Endothelial cell of umbilical vein (primary cell): ENCODE measurements around the gene CCND1. TPM values are rescaled to one million over a fixed set of nuclear protein-coding genes. Genes with fewer than 3 reads are reported as not detected.

Source experiments
- BruUV-seq: library from RNA; stranded (reverse); fragments of 400-500 nt; replicated peaks from 2 replicates; lab custom pipeline; 2021; lab: Mats Ljungman, UMichigan
- CTCF ChIA-PET: fragments of 300-600, 350-600 bp; sonication (Branson Sonifier 250); formaldehyde crosslinking; loops from one replicate; lab custom pipeline; 2021; ENCODE audit warnings: antibody characterized with exemption, inconsistent platforms; lab: Charles Lee
- POLR2A ChIA-PET: fragments of 300-600, 350-600 bp; sonication (Branson Sonifier 250); formaldehyde crosslinking; loops from one replicate; lab custom pipeline; 2021; ENCODE audit warnings: antibody characterized with exemption, inconsistent platforms; lab: Charles Lee
- DNase-seq: peaks from one replicate; pipeline ENCODE4 v3.0.0-alpha.2; 2011; ENCODE audit warnings: low read depth, low spot score
- FAIRE-seq: peaks from 2 replicates; lab custom pipeline; 2011; peaks lifted over from hg19 to GRCh38; lab: Jason Lieb, UNC
- H2AFZ ChIP-seq: 2 replicates; pipeline ENCODE4 v1.6.0; 2012; ENCODE audit warnings: low read depth, low read length, control low read depth, inconsistent platforms
- H3K27ac ChIP-seq: 2 replicates; pipeline ENCODE4 v1.5.1; 2011; ENCODE audit warnings: low read depth, mild to moderate bottlenecking, control low read depth, low read length, moderate library complexity; ENCODE audit not compliant: insufficient read depth
- H3K27me3 ChIP-seq, 2 experiments: 2 replicates each; pipeline versions ENCODE4 v1.6.0 to v1.6.1; 2011; ENCODE audit warnings: low read length in 2 of 2, mixed read lengths in 1 of 2; ENCODE audit not compliant: control insufficient read depth in 2 of 2, insufficient read depth in 2 of 2
- H3K36me3 ChIP-seq, 2 experiments: 2 replicates in 1 of 2; 3 replicates in 1 of 2; pipeline ENCODE4 v1.5.1; 2011; ENCODE audit warnings: low read length in 2 of 2, mild to moderate bottlenecking in 1 of 2, moderate library complexity in 1 of 2; ENCODE audit not compliant: control insufficient read depth in 2 of 2, insufficient read depth in 2 of 2; ENCODE audit errors: extremely low read depth in 1 of 2
- H3K4me1 ChIP-seq: 3 replicates; pipeline ENCODE4 v1.5.1; 2011; ENCODE audit warnings: mild to moderate bottlenecking, low read length; ENCODE audit not compliant: control insufficient read depth, insufficient read depth; ENCODE audit errors: extremely low read depth
- H3K4me2 ChIP-seq: 2 replicates; pipeline ENCODE4 v1.6.1; 2011; ENCODE audit warnings: low read length, control low read depth, mixed read lengths; ENCODE audit not compliant: insufficient read depth
- H3K4me3 ChIP-seq, 3 experiments: fragments of 200-600 bp in 1 of 3; sonication (generic), shearing (Covaris generic) in 1 of 3; replicated peaks in 1 of 3; 2 replicates each; pipeline ENCODE4 v1.5.1; 2011 to 2016; ENCODE audit warnings: control low read depth in 3 of 3, low read length in 3 of 3, mild to moderate bottlenecking in 2 of 3, inconsistent platforms in 1 of 3, low read depth in 1 of 3, moderate library complexity in 1 of 3; ENCODE audit not compliant: insufficient read depth in 1 of 3
- H3K79me2 ChIP-seq: 2 replicates; pipeline ENCODE4 v1.6.0; 2012; ENCODE audit warnings: low read length, inconsistent platforms; ENCODE audit not compliant: control insufficient read depth, insufficient read depth
- H3K9ac ChIP-seq: replicated peaks from 2 replicates; pipeline ENCODE3; 2011; ENCODE audit warnings: low read length, control low read depth; ENCODE audit not compliant: insufficient read depth; ENCODE audit errors: extremely low read depth
- H3K9me1 ChIP-seq: replicated peaks from 3 replicates; pipeline ENCODE4 v1.6.0; 2011; ENCODE audit warnings: mild to moderate bottlenecking, low read length; ENCODE audit not compliant: control insufficient read depth, insufficient read depth; ENCODE audit errors: extremely low read depth
- H3K9me3 ChIP-seq: replicated peaks from 2 replicates; pipeline ENCODE4 v1.5.1; 2012; ENCODE audit warnings: low read length, inconsistent platforms; ENCODE audit not compliant: control insufficient read depth, insufficient read depth
- H4K20me1 ChIP-seq: replicated peaks from 2 replicates; pipeline ENCODE3; 2011; ENCODE audit warnings: mild to moderate bottlenecking, low read length; ENCODE audit not compliant: control insufficient read depth, insufficient read depth; ENCODE audit errors: extremely low read depth
- CTCF ChIP-seq, 2 donors: IDR thresholded peaks; 1 replicate in 1 of 2; 2 replicates in 1 of 2; pipeline ENCODE4 v1.5.1; 2011; ENCODE audit warnings: low read length in 2 of 2, mild to moderate bottlenecking in 2 of 2, moderate library complexity in 2 of 2, control low read depth in 1 of 2, inconsistent platforms in 1 of 2, low read depth in 1 of 2; ENCODE audit not compliant: insufficient read depth in 1 of 2; ENCODE audit errors: extremely low read depth in 1 of 2
- EZH2 ChIP-seq: IDR thresholded peaks from 2 replicates; pipeline ENCODE4 v1.6.1; 2012; ENCODE audit warnings: borderline replicate concordance, low read depth, mild to moderate bottlenecking, moderate library complexity, low read length, inconsistent platforms; ENCODE audit not compliant: severe bottlenecking
- GATA2 ChIP-seq: IDR thresholded peaks from 2 replicates; pipeline ENCODE4 v1.7.0; 2011; ENCODE audit warnings: low read depth, mild to moderate bottlenecking, moderate library complexity, mixed read lengths, low read length; ENCODE audit not compliant: insufficient read length, insufficient read depth
- JUN ChIP-seq: IDR thresholded peaks from 2 replicates; pipeline ENCODE4 v1.6.1; 2011; ENCODE audit warnings: borderline replicate concordance, low read depth; ENCODE audit not compliant: insufficient read length, insufficient read depth
- MAX ChIP-seq: IDR thresholded peaks from 2 replicates; pipeline ENCODE4 v1.6.1; 2011; ENCODE audit not compliant: insufficient read depth, insufficient read length
- MYC ChIP-seq: IDR thresholded peaks from one replicate; pipeline ENCODE4 v1.6.1; 2011; ENCODE audit warnings: mild to moderate bottlenecking, low read depth, low read length
- POLR2A ChIP-seq: IDR thresholded peaks from 2 replicates; pipeline ENCODE4 v1.6.1; 2012; ENCODE audit warnings: low read depth, mild to moderate bottlenecking, control low read depth, low read length
- POLR2AphosphoS5 ChIP-seq: IDR thresholded peaks from 2 replicates; pipeline ENCODE4 v1.6.1; 2012; ENCODE audit warnings: low read depth, mild to moderate bottlenecking, control low read depth, low read length, moderate library complexity; ENCODE audit not compliant: insufficient read depth
- dilution Hi-C: fragments of 300-500 bp; cut with MboI; formaldehyde crosslinking; loops from one replicate; pipeline ENCODE4 v1.15.0; 2019; ENCODE audit warnings: low sequenced_read_pairs; ENCODE audit not compliant: extremely low pct_ligation_motif_present
- intact Hi-C: fragments of 100-400 bp; cut with micrococcal nuclease; formaldehyde crosslinking; loops from one replicate; pipeline ENCODE4 v1.10.0; 2022
- polyA plus RNA-seq, 4 experiments: library from polyadenylated mRNA; depleted of rRNA in 3 of 4; stranded (reverse) in 3 of 4; unstranded in 1 of 4; fragments of >200 nt; gene quantifications; 2 replicates each; pipeline versions ENCODE4 v1.2.1 to v1.2.3, GENCODE V29; 2011 to 2012; ENCODE audit warnings: missing spikeins in 1 of 4
- total RNA-seq: library from RNA; stranded (reverse); gene quantifications from 2 replicates; pipeline ENCODE4 v1.2.3, GENCODE V29; 2021

The CCND1 gene
- total and polyA plus RNA-seq, 2 donors (not counting 3 experiments of a cell fraction or from before 2014, with no cell fraction given): 98.7 to 370 TPM

- Histone ChIP-seq H3K9me1 (no peaks in the 10 kb centered on the region), H3K4me3 (no peak overlapping the region), H2AFZ (no peak overlapping the region), H3K79me2 (peaks cover 40% of the 10 kb centered on the region), H3K27me3 (no peaks in the 10 kb centered on the region), H3K9me3 (no peaks in the 10 kb centered on the region), H3K4me1 (no peaks in the 10 kb centered on the region), H3K4me2 (no peak overlapping the region), H3K27ac (no peak overlapping the region), H3K9ac (no peak overlapping the region), H3K36me3 (peaks cover 28 to 32% of the 10 kb centered on the region in 2 experiments), H4K20me1 (no peaks in the 10 kb centered on the region)
- dilution Hi-C loops (loop anchor here (25.0 kb wide), 1 partner anchor 539 kb away; no protein-coding TSS in a partner anchor), intact Hi-C loops (no loop called here)
- CTCF ChIA-PET: no interaction called here
- no peak for FAIRE-seq
- no peak for TF ChIP-seq CTCF (IDR thresholded peaks at IDR 0.05; ENCODE audit: extremely low read depth in 1 of 2, insufficient read depth in 1 of 2, low read depth in 1 of 2, low read length in 2 of 2)
- TF ChIP-seq POLR2AphosphoS5: peak; percentile 39
- no peak for TF ChIP-seq EZH2
- no peak for TF ChIP-seq MYC
- no peak for TF ChIP-seq JUN
- no peak for TF ChIP-seq MAX
- TF ChIP-seq GATA2: no peak
- peak; percentile 21 for TF ChIP-seq POLR2A
- DNase-seq: no peak
- BruUV-seq: no TSS peak
- POLR2A ChIA-PET: no interaction called here
Observed at GRCh38 chr11:69650832-69651344, 9.9 kb downstream of the CCND1 start.
